Mesothelial cell of epicardium (in vitro differentiated cells): ENCODE results near the gene ACADVL. TPM values are rescaled to one million over a fixed set of nuclear protein-coding genes. Genes with fewer than 3 reads are reported as not detected.

ENCODE experiments used
- DNase-seq, 2 experiments: peaks; one replicate each; pipeline ENCODE4 v3.0.0; 2021; ENCODE audit warnings: low spot score in 2 of 2; ENCODE audit not compliant: unreplicated experiment in 2 of 2
- H3K27ac Mint-ChIP-seq: 2 replicates; pipeline ENCODE4 v1.8.0; 2021; ENCODE audit warnings: mixed read lengths
- H3K27me3 Mint-ChIP-seq: 2 replicates; pipeline ENCODE4 v1.8.0; 2021; ENCODE audit warnings: low read depth, mixed read lengths
- H3K36me3 Mint-ChIP-seq: 2 replicates; pipeline ENCODE4 v1.8.0; 2021; ENCODE audit warnings: mixed read lengths
- H3K4me1 Mint-ChIP-seq: 2 replicates; pipeline ENCODE4 v1.8.0; 2021; ENCODE audit warnings: mixed read lengths
- H3K4me3 Mint-ChIP-seq: 2 replicates; pipeline ENCODE4 v1.8.0; 2021; ENCODE audit warnings: mild to moderate bottlenecking, moderate library complexity, mixed read lengths
- H3K9me3 Mint-ChIP-seq: 2 replicates; pipeline ENCODE4 v1.8.0; 2021; ENCODE audit warnings: mixed read lengths
- total RNA-seq: library from RNA; stranded (reverse); gene quantifications from 3 replicates; pipeline ENCODE4 v1.2.1, GENCODE V29; 2021
- TF ChIP-seq, protein P1 (sequence below): fragments of 200-600 bp; sonication (generic); IDR thresholded peaks from one replicate; pipeline ENCODE4 v1.5.0; 2021; ENCODE audit warnings: antibody characterized with exemption; ENCODE audit not compliant: unreplicated experiment

Gene ACADVL
- total RNA-seq, 1 donor from 2014 or later: 424 TPM

DNA sequence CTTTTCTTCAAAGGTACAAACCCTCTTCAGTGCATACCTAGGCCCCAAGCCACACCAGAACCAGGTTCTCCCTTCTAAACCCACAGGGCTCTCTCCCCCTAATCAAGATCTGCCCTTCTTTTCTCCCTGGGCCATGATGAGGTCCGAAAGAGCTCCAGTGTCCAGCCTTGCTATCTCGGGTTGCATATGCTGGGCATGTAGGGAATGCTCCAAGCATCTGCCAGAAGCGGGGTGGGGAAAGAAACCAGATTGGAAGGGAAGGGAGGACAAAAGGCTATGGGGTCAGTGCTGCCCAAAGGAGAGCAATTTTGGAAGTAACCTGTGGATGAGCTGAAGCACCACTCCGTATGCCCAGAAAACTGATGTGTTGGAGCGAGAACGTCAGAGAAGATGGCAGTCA is 29.5 kb downstream of the ACADVL start:
- TF ChIP-seq, protein P1, sequence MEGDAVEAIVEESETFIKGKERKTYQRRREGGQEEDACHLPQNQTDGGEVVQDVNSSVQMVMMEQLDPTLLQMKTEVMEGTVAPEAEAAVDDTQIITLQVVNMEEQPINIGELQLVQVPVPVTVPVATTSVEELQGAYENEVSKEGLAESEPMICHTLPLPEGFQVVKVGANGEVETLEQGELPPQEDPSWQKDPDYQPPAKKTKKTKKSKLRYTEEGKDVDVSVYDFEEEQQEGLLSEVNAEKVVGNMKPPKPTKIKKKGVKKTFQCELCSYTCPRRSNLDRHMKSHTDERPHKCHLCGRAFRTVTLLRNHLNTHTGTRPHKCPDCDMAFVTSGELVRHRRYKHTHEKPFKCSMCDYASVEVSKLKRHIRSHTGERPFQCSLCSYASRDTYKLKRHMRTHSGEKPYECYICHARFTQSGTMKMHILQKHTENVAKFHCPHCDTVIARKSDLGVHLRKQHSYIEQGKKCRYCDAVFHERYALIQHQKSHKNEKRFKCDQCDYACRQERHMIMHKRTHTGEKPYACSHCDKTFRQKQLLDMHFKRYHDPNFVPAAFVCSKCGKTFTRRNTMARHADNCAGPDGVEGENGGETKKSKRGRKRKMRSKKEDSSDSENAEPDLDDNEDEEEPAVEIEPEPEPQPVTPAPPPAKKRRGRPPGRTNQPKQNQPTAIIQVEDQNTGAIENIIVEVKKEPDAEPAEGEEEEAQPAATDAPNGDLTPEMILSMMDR: no peak
- peak overlapping the region; percentile 39 for H3K4me3 Mint-ChIP-seq
- DNase-seq: no peak
- H3K4me1 Mint-ChIP-seq: peaks cover 31% of the 10 kb centered on the region
- H3K36me3 Mint-ChIP-seq: peaks cover 14% of the 10 kb centered on the region
- H3K27me3 Mint-ChIP-seq: no peaks in the 10 kb centered on the region
- H3K9me3 Mint-ChIP-seq: no peaks in the 10 kb centered on the region
- peak overlapping the region; percentile 37 for H3K27ac Mint-ChIP-seq

DNA sequence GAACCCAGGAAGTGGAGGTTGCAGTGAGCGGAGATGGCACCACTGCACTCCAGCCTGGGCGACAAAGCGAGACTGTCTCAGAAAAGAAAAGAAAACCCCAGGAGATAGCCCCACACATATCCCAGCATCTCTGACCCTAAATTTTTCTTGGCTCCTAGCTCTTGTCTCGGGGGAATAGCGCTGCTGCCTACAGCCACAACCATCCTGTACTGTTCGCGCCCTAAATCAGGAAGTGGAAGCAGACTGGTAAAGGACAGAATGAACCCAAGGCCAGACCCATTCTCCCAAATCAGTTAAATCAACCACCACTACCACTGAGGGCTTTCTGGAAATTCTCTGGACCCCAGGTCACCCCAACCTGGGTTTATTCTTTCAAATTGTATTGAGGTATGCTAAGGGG is 30.1 kb downstream of the ACADVL start:
- TF ChIP-seq, protein P1: no peak
- H3K9me3 Mint-ChIP-seq: no peaks in the 10 kb centered on the region
- H3K27ac Mint-ChIP-seq: peak overlapping the region; percentile 39
- H3K4me1 Mint-ChIP-seq: peaks cover 31% of the 10 kb centered on the region
- H3K36me3 Mint-ChIP-seq: peaks cover 15% of the 10 kb centered on the region
- peak overlapping the region; percentile 87 for H3K4me3 Mint-ChIP-seq
- no peaks in the 10 kb centered on the region for H3K27me3 Mint-ChIP-seq
- no peak for DNase-seq

DNA sequence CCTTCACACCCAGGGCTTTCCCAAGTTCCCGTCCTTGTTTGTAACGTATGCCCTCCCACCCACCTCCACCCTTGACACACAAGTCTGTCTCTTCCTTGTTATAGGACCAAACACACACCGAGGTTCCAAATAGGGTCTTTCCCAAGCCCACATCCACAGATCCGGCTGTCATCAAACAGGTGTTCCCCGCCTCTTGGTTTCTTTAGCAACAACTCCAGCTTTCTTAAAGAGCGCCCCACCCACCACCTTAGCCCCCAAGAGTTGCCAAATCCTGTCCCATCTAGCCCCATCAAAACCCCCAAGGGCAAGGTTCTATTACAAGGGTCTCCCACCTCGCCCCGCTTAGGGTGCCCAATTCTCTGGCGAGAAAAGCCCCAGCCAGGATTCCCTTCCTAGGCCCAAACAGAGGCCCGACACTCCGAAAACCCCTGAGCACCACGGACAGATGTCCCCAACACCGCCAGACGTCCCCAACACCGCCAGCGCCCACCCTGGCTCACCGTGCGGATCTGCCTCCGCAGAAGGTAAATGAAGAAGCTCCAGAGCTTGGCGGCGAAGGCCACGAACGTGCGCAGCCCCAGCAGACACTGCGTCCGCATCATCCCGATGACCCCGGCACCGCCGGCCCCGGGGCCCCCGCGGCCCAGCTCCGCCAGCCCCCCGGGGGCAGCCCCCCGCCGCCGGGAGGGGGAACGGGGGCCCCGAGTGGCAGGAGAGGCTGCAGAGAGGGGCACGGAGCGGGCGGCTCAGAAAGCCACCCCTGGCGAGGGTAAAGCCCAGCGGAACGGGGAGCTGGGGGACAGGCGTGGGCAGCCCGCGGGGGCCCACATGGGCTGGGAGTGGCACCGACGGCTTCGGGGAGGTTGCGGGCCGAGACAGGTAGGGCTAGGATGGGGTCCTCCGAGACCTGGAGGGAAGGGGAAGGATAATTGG is 31.2 kb downstream of the ACADVL start:
- TF ChIP-seq, protein P1: no peak
- H3K27ac Mint-ChIP-seq: peak overlapping the region; percentile 94
- H3K4me1 Mint-ChIP-seq: peaks cover 31% of the 10 kb centered on the region
- peak in 1 of 2 experiments; percentile 48 for DNase-seq
- H3K36me3 Mint-ChIP-seq: peaks cover 14% of the 10 kb centered on the region
- no peaks in the 10 kb centered on the region for H3K27me3 Mint-ChIP-seq
- no peaks in the 10 kb centered on the region for H3K9me3 Mint-ChIP-seq
- peak overlapping the region; percentile 97 for H3K4me3 Mint-ChIP-seq

DNA sequence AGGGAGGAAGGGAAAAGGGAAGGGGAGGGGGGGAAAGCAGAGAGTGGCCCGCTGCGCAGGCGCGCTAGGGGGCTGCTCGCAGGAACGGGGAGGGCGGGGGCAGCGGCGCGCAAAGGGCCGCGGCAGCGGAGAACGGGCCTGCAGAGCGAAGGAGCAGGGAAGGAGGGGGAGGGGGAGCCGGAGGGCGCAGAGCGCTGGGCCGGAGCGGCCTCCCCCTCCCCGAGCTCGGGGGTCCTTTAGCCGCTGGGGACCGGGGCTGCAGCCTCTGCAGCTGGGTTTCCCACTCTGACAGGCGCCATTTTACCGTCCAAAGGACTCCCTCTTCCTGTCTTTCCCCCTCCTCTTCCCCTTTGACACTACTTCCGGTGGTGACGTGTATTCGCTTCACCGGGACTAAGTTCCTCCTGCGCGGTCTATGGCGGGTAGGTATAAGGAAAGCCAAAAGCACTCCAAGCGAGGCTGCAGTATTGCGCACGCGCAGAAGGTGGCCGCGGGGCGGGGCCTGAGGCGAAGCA is 32.0 kb downstream of the ACADVL start, which contains the start of gene CTDNEP1:
Gene CTDNEP1, minus strand, starts transcription at position 74 of the 515 bp plus-strand sequence. CDS start 438 bp downstream, outside the sequence.
- TF ChIP-seq, protein P1: no peak
- Mint-ChIP-seq H3K36me3 (peaks cover 12% of the 10 kb centered on the region), H3K4me1 (peaks cover 31% of the 10 kb centered on the region), H3K27me3 (no peaks in the 10 kb centered on the region), H3K4me3 (peak within 1 kb of the TSS; percentile 97), H3K27ac (peak within 1 kb of the TSS; percentile 100), H3K9me3 (no peaks in the 10 kb centered on the region)
- peak; percentile 98 to 100 for DNase-seq

DNA sequence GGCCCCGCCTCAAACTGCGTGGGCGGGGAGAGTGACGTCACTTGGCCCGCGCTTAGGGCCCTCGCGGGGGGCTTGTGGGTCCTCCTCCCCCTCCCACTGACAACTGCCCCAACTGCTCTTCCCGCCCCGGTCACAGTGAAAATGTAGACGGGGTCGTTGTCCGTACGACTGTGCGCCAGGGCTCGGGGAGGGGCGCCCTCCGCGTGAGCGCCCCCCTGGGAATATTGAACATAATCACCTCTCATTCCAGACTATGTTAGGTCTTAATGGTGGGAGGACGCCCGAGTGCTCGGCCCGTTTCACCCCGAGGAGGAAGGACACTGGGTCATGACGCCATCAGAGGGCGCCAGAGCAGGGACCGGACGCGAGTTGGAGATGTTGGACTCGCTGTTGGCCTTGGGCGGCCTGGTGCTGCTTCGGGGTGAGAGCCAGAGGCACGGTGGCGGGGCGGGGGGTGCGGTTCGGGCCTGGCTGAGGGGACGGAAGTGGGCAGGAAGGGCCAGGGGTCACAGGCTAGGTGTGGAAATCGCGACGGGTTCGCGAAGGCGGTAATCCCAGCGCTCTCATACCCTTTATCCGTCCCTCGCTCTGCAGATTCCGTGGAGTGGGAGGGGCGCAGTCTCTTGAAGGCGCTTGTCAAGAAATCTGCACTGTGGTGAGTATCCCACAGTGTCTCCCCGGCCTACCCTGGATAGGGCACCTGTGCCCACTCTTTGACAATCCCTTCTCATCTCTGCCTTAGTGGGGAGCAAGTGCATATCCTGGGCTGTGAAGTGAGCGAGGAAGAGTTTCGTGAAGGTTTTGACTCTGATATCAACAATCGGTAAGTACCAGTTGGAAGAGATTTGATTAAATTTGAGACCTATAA is 32.7 kb downstream of the ACADVL start, which contains the start of gene ELP5:
Gene ELP5, plus strand, starts transcription at position 40 of the 868 bp plus-strand sequence. Its CDS starts 336 bp downstream, at position 376.
- peaks cover 14% of the 10 kb centered on the region for H3K36me3 Mint-ChIP-seq
- H3K27ac Mint-ChIP-seq: peak within 1 kb of the TSS; percentile 100
- TF ChIP-seq, protein P1: no peak
- peak; percentile 84 to 91 for DNase-seq
- H3K9me3 Mint-ChIP-seq: no peaks in the 10 kb centered on the region
- H3K4me1 Mint-ChIP-seq: peaks cover 31% of the 10 kb centered on the region
- no peaks in the 10 kb centered on the region for H3K27me3 Mint-ChIP-seq
- H3K4me3 Mint-ChIP-seq: peak within 1 kb of the TSS; percentile 97
